ENCODE measurements around the gene PLEKHA5.

DNA sequence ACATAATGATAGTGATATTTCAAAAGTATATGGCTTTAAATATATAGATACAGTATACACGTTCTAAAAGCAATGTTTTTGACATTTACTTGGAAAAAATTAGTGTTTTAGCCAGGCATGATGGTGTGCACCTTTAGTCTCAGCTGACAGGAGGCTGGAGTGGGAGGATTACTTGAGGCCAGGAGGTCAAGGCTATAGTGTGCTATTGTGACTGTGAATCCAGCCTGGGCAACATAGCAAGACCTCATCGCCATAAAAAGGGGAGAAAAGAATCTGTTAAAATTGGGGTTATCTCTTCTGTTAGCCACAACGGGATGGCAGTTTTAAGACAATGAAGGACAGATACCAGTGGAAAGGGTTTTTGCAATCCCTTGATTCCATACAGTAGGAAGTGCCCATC lies 95.2 kb downstream of the PLEKHA5 start:
- TF ChIP-seq CTCF (IDR thresholded peaks at IDR 0.05), result no peak
- TF ChIP-seq POLR2A (IDR thresholded peaks at IDR 0.05), result no peak

Data from heart left ventricle (tissue), 13 donors.